ENCODE data around the gene EPB41L1. TPM values are rescaled to one million over a fixed set of nuclear protein-coding genes. Genes with fewer than 3 reads are reported as not detected.
A peak's percentile ranks its signal among the peaks of the same experiment; 100 is the strongest.

Gene EPB41L1
- total RNA-seq, 2 experiments from 2014 or later = 1.0 to 2.2 TPM

GRCh38 chr20:36218380-36219064 lies 64.0 kb downstream of the EPB41L1 start:
- DNase-seq = no peak
- intact Hi-C loops (cut with micrococcal nuclease) = no loop called here
- no peaks in the 10 kb centered on the region for H3K4me1 Mint-ChIP-seq (ENCODE audit: low read depth)

GRCh38 chr20:36219671-36220220 lies 65.2 kb downstream of the EPB41L1 start:
- CTCF ChIA-PET = no interaction called here
- no peak overlapping the region for H3K27ac Mint-ChIP-seq
- no peaks in the 10 kb centered on the region for H3K36me3 Mint-ChIP-seq (ENCODE audit: low read depth)
- H3K4me1 Mint-ChIP-seq (ENCODE audit: low read depth) = no peaks in the 10 kb centered on the region
- no peaks in the 10 kb centered on the region for H3K27me3 Mint-ChIP-seq
- no peak overlapping the region for H3K4me3 Mint-ChIP-seq
- ATAC-seq (no peak), DNase-seq (no peak)
- intact Hi-C loops (cut with micrococcal nuclease) = no loop called here
- POLR2A ChIA-PET = no interaction called here
- TF ChIP-seq, protein P1, sequence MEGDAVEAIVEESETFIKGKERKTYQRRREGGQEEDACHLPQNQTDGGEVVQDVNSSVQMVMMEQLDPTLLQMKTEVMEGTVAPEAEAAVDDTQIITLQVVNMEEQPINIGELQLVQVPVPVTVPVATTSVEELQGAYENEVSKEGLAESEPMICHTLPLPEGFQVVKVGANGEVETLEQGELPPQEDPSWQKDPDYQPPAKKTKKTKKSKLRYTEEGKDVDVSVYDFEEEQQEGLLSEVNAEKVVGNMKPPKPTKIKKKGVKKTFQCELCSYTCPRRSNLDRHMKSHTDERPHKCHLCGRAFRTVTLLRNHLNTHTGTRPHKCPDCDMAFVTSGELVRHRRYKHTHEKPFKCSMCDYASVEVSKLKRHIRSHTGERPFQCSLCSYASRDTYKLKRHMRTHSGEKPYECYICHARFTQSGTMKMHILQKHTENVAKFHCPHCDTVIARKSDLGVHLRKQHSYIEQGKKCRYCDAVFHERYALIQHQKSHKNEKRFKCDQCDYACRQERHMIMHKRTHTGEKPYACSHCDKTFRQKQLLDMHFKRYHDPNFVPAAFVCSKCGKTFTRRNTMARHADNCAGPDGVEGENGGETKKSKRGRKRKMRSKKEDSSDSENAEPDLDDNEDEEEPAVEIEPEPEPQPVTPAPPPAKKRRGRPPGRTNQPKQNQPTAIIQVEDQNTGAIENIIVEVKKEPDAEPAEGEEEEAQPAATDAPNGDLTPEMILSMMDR (IDR thresholded peaks at IDR 0.05) = no peak
- H3K9me3 Mint-ChIP-seq = no peaks in the 10 kb centered on the region

More at GRCh38 chr20:36218380-36219064, 64.0 kb downstream of the EPB41L1 start:
- H3K27ac Mint-ChIP-seq = no peak overlapping the region
- H3K27me3 Mint-ChIP-seq = no peaks in the 10 kb centered on the region
- CTCF ChIA-PET = interaction anchor here (0.9 to 2.2 kb wide), 5 partner anchors 16 to 221 kb away, joined by 3 to 8 read pairs (median 5); no protein-coding TSS in a partner anchor
- H3K36me3 Mint-ChIP-seq (ENCODE audit: low read depth) = no peaks in the 10 kb centered on the region
- no peaks in the 10 kb centered on the region for H3K9me3 Mint-ChIP-seq
- TF ChIP-seq, protein P1 (IDR thresholded peaks at IDR 0.05) = no peak
- ATAC-seq = no peak
- POLR2A ChIA-PET = no interaction called here
- no peak overlapping the region for H3K4me3 Mint-ChIP-seq

DNA sequence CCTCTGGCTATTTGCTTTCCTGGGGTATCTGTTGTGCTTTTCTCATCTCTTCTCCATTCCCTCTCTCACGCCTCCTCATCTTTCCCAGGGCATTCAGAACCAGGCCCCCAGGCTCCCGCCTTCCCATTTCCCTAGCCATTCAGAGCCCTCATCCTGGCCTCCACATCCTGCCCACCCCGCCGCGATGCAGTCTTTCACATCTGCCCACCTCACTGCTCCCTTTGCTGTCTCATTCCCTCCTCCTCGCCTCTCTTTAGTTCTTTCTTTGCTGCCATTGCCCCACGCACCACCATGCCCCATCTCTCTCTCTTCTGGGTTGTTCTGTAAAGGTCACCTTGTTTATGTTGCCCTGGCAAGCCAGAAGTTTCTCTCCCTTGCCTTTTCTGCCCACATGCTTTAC lies 71.1 kb downstream of the EPB41L1 start:
- ChIA-PET POLR2A (no interaction called here), CTCF (no interaction called here)
- TF ChIP-seq, protein P1 (IDR thresholded peaks at IDR 0.05) = no peak
- H3K27me3 Mint-ChIP-seq = peaks cover 9% of the 10 kb centered on the region
- no peak overlapping the region for H3K4me3 Mint-ChIP-seq
- intact Hi-C loops (cut with micrococcal nuclease) = no loop called here
- no peaks in the 10 kb centered on the region for H3K36me3 Mint-ChIP-seq (ENCODE audit: low read depth)
- no peaks in the 10 kb centered on the region for H3K9me3 Mint-ChIP-seq
- ATAC-seq = no peak
- DNase-seq = no peak
- H3K27ac Mint-ChIP-seq = no peak overlapping the region
- H3K4me1 Mint-ChIP-seq (ENCODE audit: low read depth) = peaks cover 3% of the 10 kb centered on the region

GRCh38 chr20:36228770-36229169 lies 74.2 kb downstream of the EPB41L1 start:
- TF ChIP-seq, protein P1 (IDR thresholded peaks at IDR 0.05) = no peak
- no peak overlapping the region for H3K27ac Mint-ChIP-seq
- H3K36me3 Mint-ChIP-seq (ENCODE audit: low read depth) = no peaks in the 10 kb centered on the region
- ChIA-PET POLR2A (interaction anchor here (0.6 kb wide), 1 partner anchor 111 kb away, joined by 3 read pairs; no protein-coding TSS in a partner anchor), CTCF (interaction anchor here (0.8 to 1.0 kb wide), 2 partner anchors 9 to 26 kb away, joined by 3 read pairs; no protein-coding TSS in a partner anchor)
- H3K9me3 Mint-ChIP-seq = no peaks in the 10 kb centered on the region
- DNase-seq (no peak), ATAC-seq (no peak)
- H3K4me1 Mint-ChIP-seq (ENCODE audit: low read depth) = peaks cover 3% of the 10 kb centered on the region
- intact Hi-C loops (cut with micrococcal nuclease) = no loop called here
- no peak overlapping the region for H3K4me3 Mint-ChIP-seq
- H3K27me3 Mint-ChIP-seq = peaks cover 9% of the 10 kb centered on the region

- TF ChIP-seq, protein P1 (IDR thresholded peaks at IDR 0.05) = no peak
- H3K4me3 Mint-ChIP-seq = no peak overlapping the region
- no peaks in the 10 kb centered on the region for H3K36me3 Mint-ChIP-seq (ENCODE audit: low read depth)
- ATAC-seq (peak; percentile 30), DNase-seq (no peak)
- H3K4me1 Mint-ChIP-seq (ENCODE audit: low read depth) = peaks cover 3% of the 10 kb centered on the region
- CTCF ChIA-PET = interaction anchor here (1.3 kb wide), 1 partner anchor 31 kb away, joined by 4 read pairs; no protein-coding TSS in a partner anchor
- POLR2A ChIA-PET = no interaction called here
- intact Hi-C loops (cut with micrococcal nuclease) = no loop called here
- H3K27ac Mint-ChIP-seq = no peak overlapping the region
- H3K9me3 Mint-ChIP-seq = no peaks in the 10 kb centered on the region
- H3K27me3 Mint-ChIP-seq = peaks cover 9% of the 10 kb centered on the region
These were observed 75.5 kb downstream of the EPB41L1 start for GRCh38 chr20:36230019-36230418.
